HL-60 (cell line): Measurements from ENCODE around the gene STAT4.

Experiments
- DNase-seq, 2 experiments: peaks; one replicate each; pipeline ENCODE4 v3.0.0-alpha.2; 2010 to 2020; ENCODE audit warnings: low read depth in 1 of 2, low spot score in 1 of 2
- H3K27ac ChIP-seq: fragments of 250-450 bp; sonication (Bioruptor Pico); replicated peaks from 2 replicates; pipeline ENCODE4 v1.5.1; 2020; ENCODE audit warnings: mild to moderate bottlenecking, moderate library complexity
- H3K27me3 ChIP-seq: fragments of 250-450 bp; sonication (Bioruptor Pico); 2 replicates; pipeline ENCODE4 v1.5.1; 2021; ENCODE audit warnings: mild to moderate bottlenecking, moderate library complexity; ENCODE audit not compliant: insufficient read depth, poor library complexity, severe bottlenecking
- H3K4me3 ChIP-seq: replicated peaks from 2 replicates; pipeline ENCODE4 v1.5.1; 2011; ENCODE audit warnings: mild to moderate bottlenecking, control low read depth, low read length; ENCODE audit not compliant: insufficient read depth
- GABPA ChIP-seq: IDR thresholded peaks from 2 replicates; pipeline ENCODE4 v1.6.1; 2012; ENCODE audit warnings: low read depth
- POLR2AphosphoS5 ChIP-seq: IDR thresholded peaks from 2 replicates; pipeline ENCODE4 v1.6.1; 2012; ENCODE audit warnings: low read depth
- SPI1 ChIP-seq: IDR thresholded peaks from 2 replicates; pipeline ENCODE4 v1.6.1; 2012; ENCODE audit warnings: low read depth, mild to moderate bottlenecking, borderline replicate concordance
- TF ChIP-seq, protein P1 (sequence below): IDR thresholded peaks from 2 replicates; pipeline ENCODE4 v1.6.1; 2012; ENCODE audit warnings: low read depth; ENCODE audit not compliant: insufficient replicate concordance
- TF ChIP-seq, protein P2 (sequence below): IDR thresholded peaks from one replicate; pipeline ENCODE4 v1.5.1; 2011; ENCODE audit warnings: low read length, control low read depth, inconsistent platforms; ENCODE audit not compliant: insufficient read depth

STAT4 gene

DNA sequence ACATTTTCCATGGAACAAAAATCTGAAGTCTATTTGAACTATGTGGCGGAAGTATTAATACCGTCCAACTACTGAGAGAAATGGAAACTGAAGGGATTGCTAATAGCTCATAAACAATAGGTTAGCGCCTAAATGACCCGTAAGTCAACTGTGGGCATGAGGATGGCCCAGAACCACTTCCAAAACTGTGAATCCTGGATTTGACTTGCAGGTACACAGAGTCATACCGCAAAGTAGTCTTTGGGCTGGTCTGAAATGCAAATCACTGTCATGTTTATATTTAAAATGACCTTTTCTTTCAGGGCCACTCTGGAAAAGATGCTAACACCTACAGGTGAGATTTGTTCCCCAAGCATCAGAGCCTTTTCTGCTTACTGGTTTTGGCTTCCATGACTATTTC, 50.6 kb downstream of the STAT4 start:
- TF ChIP-seq SPI1 (no peak), GABPA (no peak), POLR2AphosphoS5 (no peak)
- TF ChIP-seq, protein P1, sequence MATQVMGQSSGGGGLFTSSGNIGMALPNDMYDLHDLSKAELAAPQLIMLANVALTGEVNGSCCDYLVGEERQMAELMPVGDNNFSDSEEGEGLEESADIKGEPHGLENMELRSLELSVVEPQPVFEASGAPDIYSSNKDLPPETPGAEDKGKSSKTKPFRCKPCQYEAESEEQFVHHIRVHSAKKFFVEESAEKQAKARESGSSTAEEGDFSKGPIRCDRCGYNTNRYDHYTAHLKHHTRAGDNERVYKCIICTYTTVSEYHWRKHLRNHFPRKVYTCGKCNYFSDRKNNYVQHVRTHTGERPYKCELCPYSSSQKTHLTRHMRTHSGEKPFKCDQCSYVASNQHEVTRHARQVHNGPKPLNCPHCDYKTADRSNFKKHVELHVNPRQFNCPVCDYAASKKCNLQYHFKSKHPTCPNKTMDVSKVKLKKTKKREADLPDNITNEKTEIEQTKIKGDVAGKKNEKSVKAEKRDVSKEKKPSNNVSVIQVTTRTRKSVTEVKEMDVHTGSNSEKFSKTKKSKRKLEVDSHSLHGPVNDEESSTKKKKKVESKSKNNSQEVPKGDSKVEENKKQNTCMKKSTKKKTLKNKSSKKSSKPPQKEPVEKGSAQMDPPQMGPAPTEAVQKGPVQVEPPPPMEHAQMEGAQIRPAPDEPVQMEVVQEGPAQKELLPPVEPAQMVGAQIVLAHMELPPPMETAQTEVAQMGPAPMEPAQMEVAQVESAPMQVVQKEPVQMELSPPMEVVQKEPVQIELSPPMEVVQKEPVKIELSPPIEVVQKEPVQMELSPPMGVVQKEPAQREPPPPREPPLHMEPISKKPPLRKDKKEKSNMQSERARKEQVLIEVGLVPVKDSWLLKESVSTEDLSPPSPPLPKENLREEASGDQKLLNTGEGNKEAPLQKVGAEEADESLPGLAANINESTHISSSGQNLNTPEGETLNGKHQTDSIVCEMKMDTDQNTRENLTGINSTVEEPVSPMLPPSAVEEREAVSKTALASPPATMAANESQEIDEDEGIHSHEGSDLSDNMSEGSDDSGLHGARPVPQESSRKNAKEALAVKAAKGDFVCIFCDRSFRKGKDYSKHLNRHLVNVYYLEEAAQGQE, result no peak
- TF ChIP-seq, protein P2, sequence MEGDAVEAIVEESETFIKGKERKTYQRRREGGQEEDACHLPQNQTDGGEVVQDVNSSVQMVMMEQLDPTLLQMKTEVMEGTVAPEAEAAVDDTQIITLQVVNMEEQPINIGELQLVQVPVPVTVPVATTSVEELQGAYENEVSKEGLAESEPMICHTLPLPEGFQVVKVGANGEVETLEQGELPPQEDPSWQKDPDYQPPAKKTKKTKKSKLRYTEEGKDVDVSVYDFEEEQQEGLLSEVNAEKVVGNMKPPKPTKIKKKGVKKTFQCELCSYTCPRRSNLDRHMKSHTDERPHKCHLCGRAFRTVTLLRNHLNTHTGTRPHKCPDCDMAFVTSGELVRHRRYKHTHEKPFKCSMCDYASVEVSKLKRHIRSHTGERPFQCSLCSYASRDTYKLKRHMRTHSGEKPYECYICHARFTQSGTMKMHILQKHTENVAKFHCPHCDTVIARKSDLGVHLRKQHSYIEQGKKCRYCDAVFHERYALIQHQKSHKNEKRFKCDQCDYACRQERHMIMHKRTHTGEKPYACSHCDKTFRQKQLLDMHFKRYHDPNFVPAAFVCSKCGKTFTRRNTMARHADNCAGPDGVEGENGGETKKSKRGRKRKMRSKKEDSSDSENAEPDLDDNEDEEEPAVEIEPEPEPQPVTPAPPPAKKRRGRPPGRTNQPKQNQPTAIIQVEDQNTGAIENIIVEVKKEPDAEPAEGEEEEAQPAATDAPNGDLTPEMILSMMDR, result no peak
- no peaks in the 10 kb centered on the region for H3K27me3 ChIP-seq
- H3K4me3 ChIP-seq, result no peak overlapping the region
- no peak overlapping the region for H3K27ac ChIP-seq
- no peak for DNase-seq

DNA sequence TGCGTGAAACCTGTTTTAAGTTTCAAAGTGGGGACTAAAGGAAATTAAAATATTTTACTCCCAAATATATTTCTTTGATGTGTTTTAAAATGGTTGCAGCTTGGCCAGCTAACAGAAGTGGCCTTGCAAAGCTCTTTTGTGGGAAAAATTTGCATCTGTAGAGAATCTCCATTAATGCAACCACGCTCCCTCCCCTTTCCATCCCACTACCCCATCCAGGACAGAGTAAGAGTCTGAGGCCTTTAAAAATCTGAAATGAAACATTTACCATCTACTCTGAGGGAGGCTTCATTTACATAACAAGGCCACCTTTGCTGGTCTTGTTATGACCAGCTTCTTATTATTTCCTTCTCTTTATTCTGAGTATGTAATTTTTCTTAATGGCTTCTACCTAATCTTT, 63.5 kb downstream of the STAT4 start:
- TF ChIP-seq, protein P2, result no peak
- TF ChIP-seq, protein P1, result no peak
- TF ChIP-seq GABPA, result no peak
- no peak for TF ChIP-seq POLR2AphosphoS5
- no peak for TF ChIP-seq SPI1
- Histone ChIP-seq H3K4me3 (no peak overlapping the region), H3K27me3 (no peaks in the 10 kb centered on the region), H3K27ac (no peak overlapping the region)
- DNase-seq, result no peak

DNA sequence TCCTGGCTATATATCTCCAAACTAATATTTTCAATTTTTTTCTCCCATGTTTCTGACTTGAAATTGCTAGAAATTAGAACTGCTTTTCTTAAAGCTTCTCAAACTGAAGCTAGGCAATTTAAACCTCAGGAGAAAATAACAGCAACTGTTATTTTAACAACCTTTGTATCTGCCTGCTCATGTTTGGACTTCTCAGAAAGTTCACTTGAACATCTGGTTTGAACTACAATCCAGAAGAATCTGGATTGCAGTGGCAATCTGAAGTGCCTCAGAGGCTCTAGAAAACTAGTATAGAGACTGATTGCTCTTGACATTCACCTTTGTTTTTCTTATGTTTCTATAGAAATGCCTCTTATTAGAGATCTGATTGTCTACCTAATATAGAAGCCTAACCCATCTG, 64.1 kb downstream of the STAT4 start:
- H3K27ac ChIP-seq, result no peak overlapping the region
- no peaks in the 10 kb centered on the region for H3K27me3 ChIP-seq
- H3K4me3 ChIP-seq, result no peak overlapping the region
- TF ChIP-seq SPI1, result no peak
- no peak for TF ChIP-seq POLR2AphosphoS5
- TF ChIP-seq, protein P1, result no peak
- TF ChIP-seq, protein P2, result no peak
- no peak for TF ChIP-seq GABPA
- no peak for DNase-seq
